T-helper 22 cell (primary cell): ENCODE measurements around the gene GUCY2F.

Experiments used
- DNase-seq: peaks from one replicate; pipeline ENCODE4 v3.0.0-alpha.2; 2020; ENCODE audit warnings: low read depth

GUCY2F gene

GRCh38 chrX:109343671-109344070, 138.2 kb downstream of the GUCY2F start:
- no peak for DNase-seq

DNA sequence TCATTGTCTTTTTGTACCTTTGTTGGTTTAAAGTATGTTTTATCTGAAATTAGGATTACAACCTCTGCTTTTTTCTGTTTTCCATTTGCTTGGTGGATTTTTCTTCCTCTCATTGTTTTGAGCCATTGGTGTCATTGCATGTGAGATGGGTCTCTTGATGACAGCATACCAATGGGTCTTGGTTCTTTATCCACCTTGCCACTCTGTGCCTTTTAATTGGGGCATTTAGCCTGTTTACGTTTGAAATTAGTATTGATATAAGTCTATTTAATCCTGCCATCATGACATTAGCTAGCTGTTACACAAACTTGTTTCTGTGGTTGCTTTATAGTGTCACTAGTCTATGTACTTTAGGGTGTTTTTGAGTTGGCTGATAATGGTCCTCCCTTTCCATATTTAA, 145.7 kb downstream of the GUCY2F start:
- no peak for DNase-seq

- DNase-seq: no peak
These were observed 154.6 kb downstream of the GUCY2F start for GRCh38 chrX:109327251-109327650.
